Measurements from ENCODE around the gene SMCO3. TPM values are rescaled to one million over a fixed set of nuclear protein-coding genes. Genes with fewer than 3 reads are reported as not detected.

The SMCO3 gene
- total and polyA plus RNA-seq, 2 donors (not counting 1 experiment from before 2014, with no cell fraction given): not detected

DNA sequence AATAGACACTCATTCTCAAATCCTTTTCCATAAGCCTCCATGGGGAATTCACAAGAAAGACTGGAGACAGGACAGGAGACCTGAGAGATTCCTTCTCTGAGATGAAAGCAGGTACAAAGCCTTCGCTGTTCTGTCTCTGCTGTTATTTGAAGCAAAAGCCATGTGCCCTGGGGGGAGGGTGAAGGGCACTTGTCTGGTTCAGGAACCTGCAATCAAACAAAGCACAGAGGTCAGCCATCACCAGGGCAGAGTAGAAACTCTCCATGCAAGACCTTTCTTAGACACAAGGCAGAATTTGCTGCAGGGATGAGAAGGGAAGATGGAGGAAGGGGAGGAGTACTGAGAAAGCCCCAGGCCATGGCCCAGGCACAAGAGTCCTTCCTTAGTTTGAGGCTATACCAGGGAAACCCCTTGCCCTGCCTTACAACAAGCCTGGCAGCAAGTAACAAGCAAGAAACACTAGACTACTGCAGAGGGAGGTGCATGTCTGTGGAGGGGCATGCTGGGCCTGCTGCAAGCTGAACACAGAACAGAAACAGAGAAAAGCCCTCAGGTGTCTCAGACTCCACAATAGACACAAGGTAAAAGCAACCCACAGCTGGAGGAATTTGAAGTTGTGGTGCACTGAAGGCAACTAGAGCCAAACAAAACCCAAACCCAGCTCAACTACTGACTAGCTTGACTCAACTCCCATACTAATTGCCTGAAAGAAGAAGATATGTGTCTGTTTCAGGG, 37.1 kb upstream of the SMCO3 start:
- Histone ChIP-seq H3K4me3 (ENCODE audit: control extremely low read depth in 1 of 5, extremely low read depth in 1 of 5, insufficient read depth in 1 of 5, low read depth in 2 of 5, low read length in 4 of 5) (no peak overlapping the region), H4K20me1 (ENCODE audit: control insufficient read depth, insufficient read depth, low read length, poor library complexity, severe bottlenecking) (no peaks in the 10 kb centered on the region), H3K9me3 (ENCODE audit: control extremely low read depth in 1 of 3, control insufficient read depth in 2 of 3, insufficient read depth in 1 of 3, low read length in 2 of 3) (no peaks in the 10 kb centered on the region), H3K4me1 (ENCODE audit: control insufficient read depth in 2 of 2, insufficient read depth in 2 of 2, low read length in 2 of 2) (peaks cover 4 to 9% of the 10 kb centered on the region in 2 donors), H3K27ac (ENCODE audit: low read length in 2 of 2) (no peak overlapping the region), H3K79me2 (ENCODE audit: control insufficient read depth, insufficient read depth, low read length) (no peaks in the 10 kb centered on the region), H3K36me3 (replicated peaks in 1 of 2; ENCODE audit: control extremely low read depth in 1 of 2, control insufficient read depth in 1 of 2, extremely low read depth in 1 of 2, insufficient read depth in 2 of 2, low read length in 1 of 2) (no peaks in the 10 kb centered on the region), H3K4me2 (replicated peaks; ENCODE audit: low read depth, low read length, poor library complexity, severe bottlenecking) (no peak overlapping the region), H2AFZ (ENCODE audit: insufficient read depth, low read depth, low read length, poor library complexity, severe bottlenecking) (no peak overlapping the region), H3K27me3 (replicated peaks in 1 of 4; ENCODE audit: control extremely low read depth in 1 of 4, control insufficient read depth in 3 of 4, insufficient read depth in 4 of 4, low read length in 3 of 4) (no peaks in the 10 kb centered on the region), H3K9ac (ENCODE audit: low read length) (no peak overlapping the region)
- Mint-ChIP-seq H3K27ac (no peak overlapping the region), H3K4me1 (peaks cover 10% of the 10 kb centered on the region), H3K9me3 (ENCODE audit: insufficient read depth) (no peaks in the 10 kb centered on the region), H3K27me3 (no peaks in the 10 kb centered on the region), H3K4me3 (no peak overlapping the region)
- intact Hi-C loops (cut with micrococcal nuclease): no loop called here
- no peak for TF ChIP-seq EZH2 (IDR thresholded peaks at IDR 0.05; ENCODE audit: borderline replicate concordance, insufficient read depth, low read depth, low read length, poor library complexity, severe bottlenecking)
- TF ChIP-seq, protein P1, sequence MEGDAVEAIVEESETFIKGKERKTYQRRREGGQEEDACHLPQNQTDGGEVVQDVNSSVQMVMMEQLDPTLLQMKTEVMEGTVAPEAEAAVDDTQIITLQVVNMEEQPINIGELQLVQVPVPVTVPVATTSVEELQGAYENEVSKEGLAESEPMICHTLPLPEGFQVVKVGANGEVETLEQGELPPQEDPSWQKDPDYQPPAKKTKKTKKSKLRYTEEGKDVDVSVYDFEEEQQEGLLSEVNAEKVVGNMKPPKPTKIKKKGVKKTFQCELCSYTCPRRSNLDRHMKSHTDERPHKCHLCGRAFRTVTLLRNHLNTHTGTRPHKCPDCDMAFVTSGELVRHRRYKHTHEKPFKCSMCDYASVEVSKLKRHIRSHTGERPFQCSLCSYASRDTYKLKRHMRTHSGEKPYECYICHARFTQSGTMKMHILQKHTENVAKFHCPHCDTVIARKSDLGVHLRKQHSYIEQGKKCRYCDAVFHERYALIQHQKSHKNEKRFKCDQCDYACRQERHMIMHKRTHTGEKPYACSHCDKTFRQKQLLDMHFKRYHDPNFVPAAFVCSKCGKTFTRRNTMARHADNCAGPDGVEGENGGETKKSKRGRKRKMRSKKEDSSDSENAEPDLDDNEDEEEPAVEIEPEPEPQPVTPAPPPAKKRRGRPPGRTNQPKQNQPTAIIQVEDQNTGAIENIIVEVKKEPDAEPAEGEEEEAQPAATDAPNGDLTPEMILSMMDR (IDR thresholded peaks at IDR 0.05): no peak
- ChIA-PET POLR2A (no interaction called here), CTCF (interaction anchor here (0.6 to 4.5 kb wide), 5 partner anchors 11 to 145 kb away, joined by 3 to 28 read pairs (median 3); no protein-coding TSS in a partner anchor)
- 100% methylated on average over 1 of the region's 1 CpG for WGBS (ENCODE audit: insufficient coverage)
- DNase-seq (no peak), ATAC-seq (ENCODE audit: low read depth) (no peak)

DNA sequence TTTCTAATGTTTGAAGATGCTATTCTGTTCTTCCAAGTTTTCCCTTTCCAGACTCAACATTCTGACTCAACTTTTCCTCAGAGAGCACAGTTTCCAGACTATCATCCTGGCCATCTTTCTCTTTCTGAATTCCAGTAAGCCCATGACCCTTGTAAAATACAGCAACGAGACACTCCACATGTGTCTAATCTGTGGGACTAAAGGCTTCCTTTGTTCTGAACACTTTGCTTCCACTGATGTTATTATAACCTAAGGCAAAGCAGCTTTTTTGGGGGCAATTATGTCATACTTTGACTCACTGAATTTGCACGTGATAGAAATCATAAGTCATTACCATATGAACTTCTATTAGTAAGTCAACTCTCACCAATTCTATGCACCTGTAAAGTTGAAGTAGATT, 35.7 kb upstream of the SMCO3 start:
- H3K9me3 ChIP-seq (ENCODE audit: control extremely low read depth in 1 of 3, control insufficient read depth in 2 of 3, insufficient read depth in 1 of 3, low read length in 2 of 3): no peaks in the 10 kb centered on the region
- H3K9ac ChIP-seq (ENCODE audit: low read length): no peak overlapping the region
- no peaks in the 10 kb centered on the region for H3K27me3 ChIP-seq (replicated peaks in 1 of 4; ENCODE audit: control extremely low read depth in 1 of 4, control insufficient read depth in 3 of 4, insufficient read depth in 4 of 4, low read length in 3 of 4)
- DNase-seq (no peak), ATAC-seq (ENCODE audit: low read depth) (no peak)
- H3K4me2 ChIP-seq (replicated peaks; ENCODE audit: low read depth, low read length, poor library complexity, severe bottlenecking): no peak overlapping the region
- no peak overlapping the region for H3K27ac Mint-ChIP-seq
- no peak overlapping the region for H3K4me3 Mint-ChIP-seq
- ChIA-PET POLR2A (no interaction called here), CTCF (interaction anchor here (2.0 to 7.2 kb wide), 4 partner anchors 81 to 146 kb away, joined by 7 to 192 read pairs (median 25); no protein-coding TSS in a partner anchor)
- H3K36me3 ChIP-seq (replicated peaks in 1 of 2; ENCODE audit: control extremely low read depth in 1 of 2, control insufficient read depth in 1 of 2, extremely low read depth in 1 of 2, insufficient read depth in 2 of 2, low read length in 1 of 2): no peaks in the 10 kb centered on the region
- no peak overlapping the region for H2AFZ ChIP-seq (ENCODE audit: insufficient read depth, low read depth, low read length, poor library complexity, severe bottlenecking)
- no peaks in the 10 kb centered on the region for H3K9me3 Mint-ChIP-seq (ENCODE audit: insufficient read depth)
- no peaks in the 10 kb centered on the region for H4K20me1 ChIP-seq (ENCODE audit: control insufficient read depth, insufficient read depth, low read length, poor library complexity, severe bottlenecking)
- no peak overlapping the region for H3K4me3 ChIP-seq (ENCODE audit: control extremely low read depth in 1 of 5, extremely low read depth in 1 of 5, insufficient read depth in 1 of 5, low read depth in 2 of 5, low read length in 4 of 5)
- peaks cover 2 to 5% of the 10 kb centered on the region in 2 donors for H3K4me1 ChIP-seq (ENCODE audit: control insufficient read depth in 2 of 2, insufficient read depth in 2 of 2, low read length in 2 of 2)
- H3K27me3 Mint-ChIP-seq: no peaks in the 10 kb centered on the region
- no peak for TF ChIP-seq EZH2 (IDR thresholded peaks at IDR 0.05; ENCODE audit: borderline replicate concordance, insufficient read depth, low read depth, low read length, poor library complexity, severe bottlenecking)
- TF ChIP-seq, protein P1 (IDR thresholded peaks at IDR 0.05): no peak
- WGBS (ENCODE audit: insufficient coverage): no CpG with 5 or more reads among the region's 2 CpGs
- intact Hi-C loops (cut with micrococcal nuclease): loop anchor here (5.0 kb wide), 3 partner anchors 33 to 127 kb away; no protein-coding TSS in a partner anchor
- peaks cover 9% of the 10 kb centered on the region for H3K4me1 Mint-ChIP-seq
- no peak overlapping the region for H3K27ac ChIP-seq (ENCODE audit: low read length in 2 of 2)
- H3K79me2 ChIP-seq (ENCODE audit: control insufficient read depth, insufficient read depth, low read length): no peaks in the 10 kb centered on the region
